ENCODE results near the gene PRKN. TPM values are rescaled to one million over a fixed set of nuclear protein-coding genes. Genes with fewer than 3 reads are reported as not detected.

Gene PRKN
- total RNA-seq, 6 experiments from 2014 or later = 0.32 TPM; not detected in 5

- H3K4me1 Mint-ChIP-seq (ENCODE audit: low read depth) = no peaks in the 10 kb centered on the region
- TF ChIP-seq CTCF (IDR thresholded peaks at IDR 0.05) = no peak
- H3K27ac Mint-ChIP-seq = no peak overlapping the region
- no peaks in the 10 kb centered on the region for H3K27me3 Mint-ChIP-seq (ENCODE audit: insufficient read depth)
- no peaks in the 10 kb centered on the region for H3K36me3 Mint-ChIP-seq (ENCODE audit: low read depth)
- no peak overlapping the region for H3K4me3 Mint-ChIP-seq
- no peak for DNase-seq
- peaks cover 37% of the 10 kb centered on the region for H3K9me3 Mint-ChIP-seq
These were observed 382.9 kb downstream of the PRKN start for GRCh38 chr6:162344646-162345010.

GRCh38 chr6:162343936-162344645 lies 383.5 kb downstream of the PRKN start:
- Mint-ChIP-seq H3K4me1 (ENCODE audit: low read depth) (no peaks in the 10 kb centered on the region), H3K36me3 (ENCODE audit: low read depth) (no peaks in the 10 kb centered on the region), H3K9me3 (peaks cover 33% of the 10 kb centered on the region), H3K27ac (no peak overlapping the region), H3K27me3 (ENCODE audit: insufficient read depth) (no peaks in the 10 kb centered on the region), H3K4me3 (no peak overlapping the region)
- no peak for DNase-seq
- TF ChIP-seq CTCF (IDR thresholded peaks at IDR 0.05) = no peak

GRCh38 chr6:162343198-162343935 lies 384.2 kb downstream of the PRKN start:
- H3K4me3 Mint-ChIP-seq = no peak overlapping the region
- no peaks in the 10 kb centered on the region for H3K36me3 Mint-ChIP-seq (ENCODE audit: low read depth)
- H3K4me1 Mint-ChIP-seq (ENCODE audit: low read depth) = no peaks in the 10 kb centered on the region
- no peak for DNase-seq
- no peaks in the 10 kb centered on the region for H3K27me3 Mint-ChIP-seq (ENCODE audit: insufficient read depth)
- no peak for TF ChIP-seq CTCF (IDR thresholded peaks at IDR 0.05)
- peaks cover 28% of the 10 kb centered on the region for H3K9me3 Mint-ChIP-seq
- H3K27ac Mint-ChIP-seq = no peak overlapping the region

- Mint-ChIP-seq H3K4me1 (ENCODE audit: low read depth) (no peaks in the 10 kb centered on the region), H3K9me3 (peaks cover 64% of the 10 kb centered on the region), H3K27me3 (ENCODE audit: insufficient read depth) (no peaks in the 10 kb centered on the region; the same call in 1 of the 2 replicates), H3K4me3 (no peak overlapping the region), H3K36me3 (ENCODE audit: low read depth) (no peaks in the 10 kb centered on the region), H3K27ac (no peak overlapping the region)
- DNase-seq = no peak
- no peak for TF ChIP-seq CTCF (IDR thresholded peaks at IDR 0.05)
These were observed 390.2 kb downstream of the PRKN start for GRCh38 chr6:162337412-162337811.

- Mint-ChIP-seq H3K4me1 (ENCODE audit: low read depth) (no peaks in the 10 kb centered on the region), H3K36me3 (ENCODE audit: low read depth) (peaks cover 3% of the 10 kb centered on the region; the same call in 1 of the 2 replicates), H3K9me3 (peaks cover 70% of the 10 kb centered on the region), H3K27ac (no peak overlapping the region), H3K4me3 (no peak overlapping the region), H3K27me3 (ENCODE audit: insufficient read depth) (no peaks in the 10 kb centered on the region; the same call in 1 of the 2 replicates)
- DNase-seq = no peak
- no peak for TF ChIP-seq CTCF (IDR thresholded peaks at IDR 0.05)
These were observed 391.2 kb downstream of the PRKN start for GRCh38 chr6:162336359-162336758.
